Lower leg skin (tissue), 4 donors: ENCODE measurements around the gene MXD1. TPM values are rescaled to one million over a fixed set of nuclear protein-coding genes. Genes with fewer than 3 reads are reported as not detected.
"Not testable (repeated sequence)": the region's sequence is repeated elsewhere in the genome, so short reads cannot be mapped to it uniquely, and the experiment has no call there.

Source experiments
- DNase-seq, 2 donors: peaks; one replicate each; pipeline ENCODE4 v3.0.0-alpha.2; 2019; ENCODE audit warnings: low spot score in 2 of 2
- H3K4me3 ChIP-seq: fragments of 200-600 bp; sonication (generic); 2 replicates; pipeline ENCODE4 v1.5.1; 2017; ENCODE audit warnings: mild to moderate bottlenecking, low read depth; ENCODE audit not compliant: poor library complexity, severe bottlenecking
- POLR2A ChIP-seq, 2 donors: fragments of 450-650 bp; IDR thresholded peaks; one replicate each; pipeline ENCODE4 v1.6.1; 2016 to 2017; ENCODE audit warnings: antibody characterized with exemption in 2 of 2, mild to moderate bottlenecking in 1 of 2, moderate library complexity in 1 of 2
- WGBS, 2 donors: methylation state at CpG; one replicate each; pipeline ENCODE4 v1.1.5; 2018; 5-methylcytosine and 5-hydroxymethylcytosine counted together
- intact Hi-C: fragments of 100-400 bp; cut with DNase I; formaldehyde crosslinking; loops from one replicate; pipeline ENCODE4 v1.15.0; 2023; ENCODE audit warnings: low total_unique reads
- total RNA-seq, 4 donors: library from RNA; depleted of rRNA; stranded (reverse); fragments of >200 nt; gene quantifications; one replicate each; pipeline ENCODE4 v1.1.0, GENCODE V29; 2016
- TF ChIP-seq, protein P1 (sequence below), 3 donors: fragments of 450-650 bp; IDR thresholded peaks; one replicate each; pipeline ENCODE4 v1.5.1; 2016; ENCODE audit warnings: antibody characterized with exemption in 3 of 3, mild to moderate bottlenecking in 3 of 3, moderate library complexity in 2 of 3

MXD1 gene
- total RNA-seq, 4 donors from 2014 or later: 19.1 to 26.6 (median 23.9) TPM

- peak in 1 of 2 donors; percentile 13 for TF ChIP-seq POLR2A (IDR thresholded peaks at IDR 0.05)
- TF ChIP-seq, protein P1, sequence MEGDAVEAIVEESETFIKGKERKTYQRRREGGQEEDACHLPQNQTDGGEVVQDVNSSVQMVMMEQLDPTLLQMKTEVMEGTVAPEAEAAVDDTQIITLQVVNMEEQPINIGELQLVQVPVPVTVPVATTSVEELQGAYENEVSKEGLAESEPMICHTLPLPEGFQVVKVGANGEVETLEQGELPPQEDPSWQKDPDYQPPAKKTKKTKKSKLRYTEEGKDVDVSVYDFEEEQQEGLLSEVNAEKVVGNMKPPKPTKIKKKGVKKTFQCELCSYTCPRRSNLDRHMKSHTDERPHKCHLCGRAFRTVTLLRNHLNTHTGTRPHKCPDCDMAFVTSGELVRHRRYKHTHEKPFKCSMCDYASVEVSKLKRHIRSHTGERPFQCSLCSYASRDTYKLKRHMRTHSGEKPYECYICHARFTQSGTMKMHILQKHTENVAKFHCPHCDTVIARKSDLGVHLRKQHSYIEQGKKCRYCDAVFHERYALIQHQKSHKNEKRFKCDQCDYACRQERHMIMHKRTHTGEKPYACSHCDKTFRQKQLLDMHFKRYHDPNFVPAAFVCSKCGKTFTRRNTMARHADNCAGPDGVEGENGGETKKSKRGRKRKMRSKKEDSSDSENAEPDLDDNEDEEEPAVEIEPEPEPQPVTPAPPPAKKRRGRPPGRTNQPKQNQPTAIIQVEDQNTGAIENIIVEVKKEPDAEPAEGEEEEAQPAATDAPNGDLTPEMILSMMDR (IDR thresholded peaks at IDR 0.05): no peak
- WGBS, 2 donors: 0 to 1% methylated on average over 32 of the region's 32 CpGs
- H3K4me3 ChIP-seq: peak within 1 kb of the TSS; percentile 56
- intact Hi-C loops: no loop called here
- DNase-seq: peak; percentile 69 to 96
These were observed 21.0 kb upstream of the MXD1 start, which contains the start of gene SNRNP27 for GRCh38 chr2:69893684-69894551. Gene SNRNP27 (plus strand): TSS chr2:69893956. CDS start chr2:69893985, 29 bp downstream.

- WGBS, 2 donors: 30 to 38% methylated on average over 23 of the region's 23 CpGs
- intact Hi-C loops, DNase-seq: not testable (repeated sequence)
- peak overlapping the region; percentile 56 for H3K4me3 ChIP-seq
These were observed 20.2 kb upstream of the MXD1 start for GRCh38 chr2:69894737-69895136.

- TF ChIP-seq POLR2A (IDR thresholded peaks at IDR 0.05): no peak
- TF ChIP-seq, protein P1 (IDR thresholded peaks at IDR 0.05): no peak
- H3K4me3 ChIP-seq: no peak overlapping the region
- WGBS, 2 donors: 69 to 75% methylated on average over 8 of the region's 8 CpGs
- intact Hi-C loops: no loop called here
- DNase-seq: no peak
These were observed 12.5 kb upstream of the MXD1 start for GRCh38 chr2:69902213-69902922.

DNA sequence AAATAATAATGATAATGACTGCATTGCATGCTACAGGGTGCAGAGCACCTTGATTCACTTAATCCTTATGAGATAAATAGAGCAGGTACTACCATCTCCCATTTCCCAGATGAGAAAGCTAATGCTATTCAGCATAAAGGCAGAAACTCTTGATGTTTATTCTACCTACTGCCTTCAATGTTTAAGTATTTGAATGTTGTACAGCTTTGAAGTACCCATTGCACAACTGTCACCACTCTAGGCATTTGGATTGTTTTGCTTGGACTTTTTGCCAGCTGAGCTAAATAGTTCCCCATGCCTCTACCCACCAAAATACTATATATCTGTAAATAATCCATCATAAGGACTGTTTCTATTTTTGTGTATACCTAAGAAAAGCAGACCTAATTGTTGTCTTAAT is 7.7 kb upstream of the MXD1 start:
- intact Hi-C loops: no loop called here
- TF ChIP-seq POLR2A (IDR thresholded peaks at IDR 0.05): no peak
- TF ChIP-seq, protein P1 (IDR thresholded peaks at IDR 0.05): no peak
- DNase-seq: no peak
- H3K4me3 ChIP-seq: no peak overlapping the region

DNA sequence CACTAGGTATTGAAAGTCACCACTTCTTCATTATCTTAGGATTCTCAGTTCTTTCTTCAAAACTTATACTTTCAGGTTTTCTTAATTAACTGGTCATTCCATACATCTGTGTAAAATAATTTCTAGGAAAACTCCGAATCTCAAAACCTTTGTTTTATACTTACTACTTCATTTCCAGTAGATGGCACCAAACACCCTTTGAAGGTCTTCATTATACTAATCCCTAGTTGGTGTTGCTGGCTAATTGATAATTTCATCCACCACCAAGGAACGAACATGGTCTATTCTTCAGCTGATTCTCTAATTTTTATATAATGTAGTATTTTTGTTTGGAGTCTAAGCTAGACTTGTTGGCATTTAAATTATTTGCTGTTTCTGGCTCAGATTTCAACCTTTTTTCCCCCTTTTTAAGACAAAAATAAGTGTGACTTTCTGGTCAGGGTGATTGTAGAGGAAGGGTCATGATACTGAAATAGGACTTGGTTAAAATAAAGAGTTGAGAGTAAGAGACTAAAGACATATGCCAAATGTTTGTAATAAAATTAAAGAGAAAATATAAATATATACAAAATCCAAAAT is 2.8 kb upstream of the MXD1 start:
- TF ChIP-seq, protein P1 (IDR thresholded peaks at IDR 0.05): peak in 1 of 3 donors; percentile 32
- TF ChIP-seq POLR2A (IDR thresholded peaks at IDR 0.05): no peak
- intact Hi-C loops: no loop called here
- 0% methylated on average over 2 of the region's 2 CpGs for WGBS, 2 donors
- no peak overlapping the region for H3K4me3 ChIP-seq
- DNase-seq: no peak
